Peyer's patch (tissue), 4 donors: ENCODE results near the gene CASKIN1. TPM values are rescaled to one million over a fixed set of nuclear protein-coding genes. Genes with fewer than 3 reads are reported as not detected.

Source experiments
- DNase-seq, 3 donors: peaks; one replicate each; pipeline ENCODE4 v3.0.0-alpha.2; 2017 to 2019
- H3K27ac ChIP-seq, 4 donors: fragments of 200-600 bp; sonication (generic); one replicate each; pipeline ENCODE4 v1.5.1; 2016 to 2019
- H3K27me3 ChIP-seq, 2 donors: fragments of 200-600 bp; sonication (generic); one replicate each; pipeline ENCODE4 v1.5.1; 2019
- H3K36me3 ChIP-seq, 3 donors: fragments of 200-600 bp; sonication (generic); one replicate each; pipeline ENCODE4 v1.5.1; 2016 to 2019
- H3K4me1 ChIP-seq, 4 donors: fragments of 200-600 bp; sonication (generic); one replicate each; pipeline ENCODE4 v1.5.1; 2016 to 2019
- H3K4me3 ChIP-seq, 4 donors: fragments of 200-600 bp; sonication (generic); 1 replicate in 3 of 4; 2 replicates in 1 of 4; pipeline ENCODE4 v1.5.1; 2016 to 2019; ENCODE audit warnings: mild to moderate bottlenecking in 1 of 4
- H3K9me3 ChIP-seq, 4 donors: fragments of 200-600 bp; sonication (generic); one replicate each; pipeline ENCODE4 v1.5.1; 2016 to 2019; ENCODE audit warnings: mild to moderate bottlenecking in 1 of 4
- CTCF ChIP-seq, 6 experiments: fragments of 450-650 bp in 4 of 6; fragments of 200-600 bp in 2 of 6; sonication (generic) in 1 of 6; IDR thresholded peaks; one replicate each; pipeline ENCODE4 v1.5.1; 2017 to 2019; ENCODE audit warnings: antibody characterized with exemption in 6 of 6, mild to moderate bottlenecking in 3 of 6, moderate library complexity in 1 of 6
- POLR2A ChIP-seq, 2 donors: fragments of 450-650 bp; IDR thresholded peaks; one replicate each; pipeline ENCODE4 v1.5.1; 2017; ENCODE audit warnings: antibody characterized with exemption in 2 of 2, mild to moderate bottlenecking in 2 of 2, moderate library complexity in 2 of 2
- total RNA-seq, 4 donors: library from RNA; depleted of rRNA; stranded (reverse); fragments of >200 nt; gene quantifications; one replicate each; pipeline ENCODE4 v1.1.0, GENCODE V29; 2016

CASKIN1 gene
- total RNA-seq, 4 donors from 2014 or later: not detected

- Histone ChIP-seq H3K27ac (peak overlapping the region; percentile 53 to 94 (median 77)), H3K4me1 (peaks cover 2 to 87% (median 21%) of the 10 kb centered on the region in 4 donors)
These were observed 34.5 kb downstream of the CASKIN1 start for GRCh38 chr16:2161911-2162310.

GRCh38 chr16:2160915-2161551 lies 35.4 kb downstream of the CASKIN1 start:
- H3K27me3 ChIP-seq: no peaks in the 10 kb centered on the region
- peaks cover 11 to 85% (median 22%) of the 10 kb centered on the region in 4 donors for H3K4me1 ChIP-seq
- TF ChIP-seq CTCF (IDR thresholded peaks at IDR 0.05) (no peak), POLR2A (IDR thresholded peaks at IDR 0.05) (no peak)
- no peak overlapping the region for H3K4me3 ChIP-seq
- peak overlapping the region; percentile 53 to 78 (median 66) for H3K27ac ChIP-seq
- peaks cover 0 to 4% (median 0%) of the 10 kb centered on the region in 3 donors for H3K36me3 ChIP-seq
- H3K9me3 ChIP-seq: no peaks in the 10 kb centered on the region
- peak in 2 of 3 donors; percentile 21 to 71 for DNase-seq

More at GRCh38 chr16:2161911-2162310, 34.5 kb downstream of the CASKIN1 start:
- Histone ChIP-seq H3K36me3 (peaks cover 0 to 7% (median 0%) of the 10 kb centered on the region in 3 donors), H3K9me3 (no peaks in the 10 kb centered on the region), H3K27me3 (no peaks in the 10 kb centered on the region), H3K4me3 (no peak overlapping the region)
- DNase-seq: no peak
- no peak for TF ChIP-seq POLR2A (IDR thresholded peaks at IDR 0.05)
- TF ChIP-seq CTCF (IDR thresholded peaks at IDR 0.05): no peak

- Histone ChIP-seq H3K9me3 (no peaks in the 10 kb centered on the region), H3K27ac (peak overlapping the region; percentile 64 to 92 (median 80)), H3K4me1 (peaks cover 15 to 83% (median 22%) of the 10 kb centered on the region in 4 donors), H3K27me3 (no peaks in the 10 kb centered on the region), H3K36me3 (no peaks in the 10 kb centered on the region), H3K4me3 (peak overlapping the region in 2 of 4 donors; percentile 26 to 34)
- no peak for TF ChIP-seq CTCF (IDR thresholded peaks at IDR 0.05)
- no peak for TF ChIP-seq POLR2A (IDR thresholded peaks at IDR 0.05)
- DNase-seq: peak in 1 of 3 donors; percentile 67
These were observed 37.1 kb downstream of the CASKIN1 start for GRCh38 chr16:2159175-2159838.

GRCh38 chr16:2158262-2158638 lies 38.2 kb downstream of the CASKIN1 start:
- no peak for DNase-seq

More at GRCh38 chr16:2158262-2158638, 38.2 kb downstream of the CASKIN1 start:
- H3K4me1 ChIP-seq: peaks cover 14 to 82% (median 29%) of the 10 kb centered on the region in 4 donors
- peak overlapping the region in 3 of 4 donors; percentile 78 to 92 (median 82) for H3K27ac ChIP-seq
- H3K27me3 ChIP-seq: no peaks in the 10 kb centered on the region
- TF ChIP-seq POLR2A (IDR thresholded peaks at IDR 0.05): no peak
- TF ChIP-seq CTCF (IDR thresholded peaks at IDR 0.05): no peak
- no peaks in the 10 kb centered on the region for H3K36me3 ChIP-seq
- H3K9me3 ChIP-seq: no peaks in the 10 kb centered on the region
- H3K4me3 ChIP-seq: no peak overlapping the region
